GM23338 (cell line): ENCODE measurements around the gene DDR2. TPM values are rescaled to one million over a fixed set of nuclear protein-coding genes. Genes with fewer than 3 reads are reported as not detected.

Experiments
- ATAC-seq: fragments of 200-7000 bp; cut with Tn5 transposase; 3 replicates; pipeline ENCODE4 v1.9.1; 2020
- DNase-seq: peaks from one replicate; pipeline ENCODE4 v3.0.0-alpha.2; 2015; ENCODE audit warnings: low spot score
- H2AFZ ChIP-seq: fragments of 200-600 bp; sonication (generic); 2 replicates; pipeline ENCODE4 v1.8.0; 2016; ENCODE audit warnings: antibody characterized with exemption, mild to moderate bottlenecking, moderate library complexity
- H3F3A ChIP-seq: fragments of 200-600 bp; sonication (generic); replicated peaks from 2 replicates; pipeline ENCODE4 v1.8.0; 2017; ENCODE audit warnings: antibody characterized with exemption, mixed run types, low read depth
- H3K27ac ChIP-seq: fragments of 200-600 bp; sonication (generic); 2 replicates; pipeline ENCODE4 v1.6.1; 2016; ENCODE audit warnings: low read depth
- H3K27me3 ChIP-seq: fragments of 200-600 bp; sonication (generic); 2 replicates; pipeline ENCODE4 v1.8.0; 2016; ENCODE audit warnings: mild to moderate bottlenecking, mixed run types, moderate library complexity; ENCODE audit not compliant: insufficient read depth
- H3K36me3 ChIP-seq: fragments of 200-600 bp; sonication (generic); 2 replicates; pipeline ENCODE4 v1.8.0; 2016; ENCODE audit warnings: mild to moderate bottlenecking; ENCODE audit not compliant: insufficient read depth
- H3K4me1 ChIP-seq: fragments of 200-600 bp; sonication (generic); 2 replicates; pipeline ENCODE4 v1.8.0; 2016; ENCODE audit warnings: mild to moderate bottlenecking, moderate library complexity; ENCODE audit not compliant: insufficient read depth
- H3K4me2 ChIP-seq: fragments of 200-600 bp; sonication (generic); 2 replicates; pipeline ENCODE4 v1.7.1; 2017; ENCODE audit warnings: mixed run types
- H3K4me3 ChIP-seq: fragments of 200-600 bp; sonication (generic); 2 replicates; pipeline ENCODE4 v1.6.1; 2016; ENCODE audit warnings: mixed run types
- H3K79me2 ChIP-seq: fragments of 200-600 bp; sonication (generic); replicated peaks from 2 replicates; pipeline ENCODE4 v1.8.0; 2017; ENCODE audit warnings: mild to moderate bottlenecking; ENCODE audit not compliant: insufficient read depth
- H3K9me2 ChIP-seq: fragments of 200-600 bp; sonication (generic); 2 replicates; pipeline ENCODE4 v1.8.0; 2017; ENCODE audit not compliant: insufficient read depth
- H4K20me1 ChIP-seq: fragments of 200-600 bp; sonication (generic); replicated peaks from 2 replicates; pipeline ENCODE4 v1.8.0; 2017; ENCODE audit warnings: mild to moderate bottlenecking; ENCODE audit not compliant: insufficient read depth
- H3K27ac Mint-ChIP-seq: 2 replicates; pipeline ENCODE4 v1.8.0; 2020; ENCODE audit warnings: inconsistent platforms, mild to moderate bottlenecking, moderate library complexity, mixed read lengths
- H3K27me3 Mint-ChIP-seq: 3 replicates; pipeline ENCODE4 v1.8.0; 2022; ENCODE audit warnings: low read depth, mild to moderate bottlenecking, moderate library complexity, mixed read lengths, inconsistent platforms; ENCODE audit not compliant: insufficient read depth, poor library complexity
- H3K36me3 Mint-ChIP-seq: 3 replicates; pipeline ENCODE4 v1.8.0; 2021; ENCODE audit warnings: low read depth, mild to moderate bottlenecking, inconsistent platforms, moderate library complexity, mixed read lengths
- H3K4me1 Mint-ChIP-seq: 3 replicates; pipeline ENCODE4 v1.8.0; 2020; ENCODE audit warnings: mild to moderate bottlenecking, inconsistent platforms, mixed read lengths
- H3K4me3 Mint-ChIP-seq: 3 replicates; pipeline ENCODE4 v1.8.0; 2021; ENCODE audit warnings: moderate library complexity, mild to moderate bottlenecking, inconsistent platforms, mixed read lengths
- H3K9me3 Mint-ChIP-seq: 3 replicates; pipeline ENCODE4 v1.8.0; 2020; ENCODE audit warnings: moderate library complexity, mild to moderate bottlenecking, inconsistent platforms, mixed read lengths
- CREB1 ChIP-seq: fragments of 250-450 bp; sonication (Bioruptor Pico); IDR thresholded peaks from 2 replicates; pipeline ENCODE4 v1.5.0; 2020; ENCODE audit warnings: low read depth, mild to moderate bottlenecking, moderate library complexity
- CTCF ChIP-seq, 2 experiments: fragments of 200-600 bp in 1 of 2; sonication (generic) in 1 of 2; conservative IDR thresholded peaks; 2 replicates each; pipeline versions ENCODE4 v1.5.1 to v1.6.1; 2016 to 2017; ENCODE audit warnings: antibody characterized with exemption in 2 of 2, low read depth in 2 of 2, mild to moderate bottlenecking in 2 of 2, moderate library complexity in 1 of 2
- EZH2 ChIP-seq: fragments of 200-600 bp; sonication (generic); IDR thresholded peaks from one replicate; pipeline ENCODE4 v1.8.0; 2017; ENCODE audit warnings: antibody characterized with exemption, mild to moderate bottlenecking, low read depth; ENCODE audit not compliant: unreplicated experiment
- EZH2phosphoT487 ChIP-seq: fragments of 200-600 bp; sonication (generic); IDR thresholded peaks from one replicate; pipeline ENCODE4 v1.8.1; 2018; ENCODE audit warnings: antibody characterized with exemption; ENCODE audit not compliant: unreplicated experiment
- JUNB ChIP-seq: IDR thresholded peaks from one replicate; pipeline ENCODE4 v1.6.1; 2016; ENCODE audit warnings: antibody characterized with exemption; ENCODE audit not compliant: unreplicated experiment
- NANOG ChIP-seq: IDR thresholded peaks from 2 replicates; pipeline ENCODE4 v1.6.1; 2016; ENCODE audit warnings: antibody characterized with exemption, borderline replicate concordance
- POLR2AphosphoS5 ChIP-seq: IDR thresholded peaks from 2 replicates; pipeline ENCODE4 v1.6.1; 2016; ENCODE audit warnings: antibody characterized with exemption, low read depth
- REST ChIP-seq: IDR thresholded peaks from one replicate; pipeline ENCODE4 v1.6.1; 2018; ENCODE audit warnings: antibody characterized with exemption; ENCODE audit not compliant: unreplicated experiment
- STAT1 ChIP-seq: IDR thresholded peaks from one replicate; pipeline ENCODE4 v1.6.1; 2016; ENCODE audit warnings: antibody characterized with exemption; ENCODE audit not compliant: unreplicated experiment
- ZNF114 ChIP-seq: fragments of 250-450 bp; sonication (Bioruptor Pico); IDR thresholded peaks from 2 replicates; pipeline ENCODE4 v1.5.0; 2020; ENCODE audit warnings: mild to moderate bottlenecking, moderate library complexity
- ZNF331 ChIP-seq: fragments of 250-450 bp; sonication (Bioruptor Pico); IDR thresholded peaks from 2 replicates; pipeline ENCODE4 v1.5.0; 2020; ENCODE audit warnings: low read depth, mild to moderate bottlenecking, moderate library complexity
- ZNF462 ChIP-seq: fragments of 250-450 bp; sonication (Bioruptor Pico); IDR thresholded peaks from 2 replicates; pipeline ENCODE4 v1.5.0; 2020; ENCODE audit warnings: mild to moderate bottlenecking, moderate library complexity
- polyA plus RNA-seq: library from polyadenylated mRNA; unstranded; fragments of >200 nt; fragmentation: Nextera tagmentation; extraction: Ambion mirVana; gene quantifications from 2 replicates; pipeline ENCODE4 v1.2.1, GENCODE V29; 2016
- total RNA-seq: library from RNA; depleted of rRNA; stranded (reverse); fragments of >200 nt; shearing (Covaris generic); gene quantifications from 2 replicates; pipeline ENCODE4 v1.2.3, GENCODE V29; 2014
- TF ChIP-seq, protein P1 (sequence below): IDR thresholded peaks from 2 replicates; pipeline ENCODE4 v1.6.1; 2016; ENCODE audit warnings: antibody characterized with exemption

The DDR2 gene
- total and polyA plus RNA-seq, 2 experiments from 2014 or later, result 0.66 to 1.8 TPM

DNA sequence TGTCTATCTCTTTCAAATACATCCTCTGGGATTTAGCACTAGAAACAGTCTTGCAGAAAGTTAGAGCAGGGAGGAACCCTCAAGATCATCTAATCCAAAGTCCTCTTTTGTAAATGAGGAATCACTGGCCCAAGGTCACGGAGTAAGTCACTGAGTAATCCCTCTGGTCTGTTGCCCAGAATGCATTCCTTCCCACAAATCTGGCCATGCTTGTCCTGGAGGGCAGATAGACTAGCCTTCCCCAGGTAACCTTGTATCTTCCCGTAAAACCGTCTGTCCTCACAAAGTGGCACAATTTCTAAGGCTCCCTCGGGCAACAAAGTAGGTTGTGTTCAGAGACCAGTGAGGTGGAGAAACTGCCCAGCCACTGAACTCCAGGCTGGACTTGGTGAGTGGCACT, 46.2 kb downstream of the DDR2 start (continued):
- TF ChIP-seq JUNB, result no peak

DNA sequence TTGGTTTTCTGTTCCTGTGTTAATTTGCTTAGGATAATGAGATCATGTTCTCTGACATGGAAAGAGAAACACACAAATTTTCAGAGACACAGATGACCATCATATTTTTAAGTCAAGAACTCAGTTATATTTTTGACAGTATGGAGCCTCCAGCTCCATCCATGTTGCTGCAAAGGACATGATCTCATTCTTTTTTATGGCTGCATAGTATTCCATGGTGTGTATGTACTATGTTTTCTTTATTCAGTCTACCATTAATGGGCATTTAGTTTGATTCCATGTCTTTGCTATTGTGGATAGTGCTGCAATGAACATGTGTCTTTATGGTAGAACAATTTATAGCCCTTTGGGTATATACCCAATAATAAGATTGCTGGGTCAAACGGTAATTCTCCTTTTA, 47.0 kb downstream of the DDR2 start:
- H3K4me1 ChIP-seq, result no peaks in the 10 kb centered on the region
- no peaks in the 10 kb centered on the region for H3K79me2 ChIP-seq
- H3K4me3 ChIP-seq, result no peak overlapping the region
- H3K4me2 ChIP-seq, result no peak overlapping the region
- ATAC-seq (no peak), DNase-seq (no peak)
- no peaks in the 10 kb centered on the region for H3K27me3 ChIP-seq
- no peaks in the 10 kb centered on the region for H3K36me3 Mint-ChIP-seq
- H3K4me1 Mint-ChIP-seq, result peaks cover 4% of the 10 kb centered on the region; the same call in 2 of the 3 replicates
- H3K9me2 ChIP-seq, result no peaks in the 10 kb centered on the region
- TF ChIP-seq EZH2, result no peak
- TF ChIP-seq CREB1, result no peak
- TF ChIP-seq, protein P1, sequence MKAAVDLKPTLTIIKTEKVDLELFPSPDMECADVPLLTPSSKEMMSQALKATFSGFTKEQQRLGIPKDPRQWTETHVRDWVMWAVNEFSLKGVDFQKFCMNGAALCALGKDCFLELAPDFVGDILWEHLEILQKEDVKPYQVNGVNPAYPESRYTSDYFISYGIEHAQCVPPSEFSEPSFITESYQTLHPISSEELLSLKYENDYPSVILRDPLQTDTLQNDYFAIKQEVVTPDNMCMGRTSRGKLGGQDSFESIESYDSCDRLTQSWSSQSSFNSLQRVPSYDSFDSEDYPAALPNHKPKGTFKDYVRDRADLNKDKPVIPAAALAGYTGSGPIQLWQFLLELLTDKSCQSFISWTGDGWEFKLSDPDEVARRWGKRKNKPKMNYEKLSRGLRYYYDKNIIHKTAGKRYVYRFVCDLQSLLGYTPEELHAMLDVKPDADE, result no peak
- no peak for TF ChIP-seq NANOG
- no peak for TF ChIP-seq STAT1
- TF ChIP-seq REST, result no peak
- TF ChIP-seq JUNB, result no peak
- no peak for TF ChIP-seq ZNF114 (CRISPR knock-in tag)
- no peak for TF ChIP-seq CTCF (conservative IDR thresholded peaks at IDR 0.05; ENCODE audit: low read depth in 2 of 2)
- no peak for TF ChIP-seq ZNF331
- TF ChIP-seq ZNF462 (CRISPR knock-in tag), result no peak
- no peak for TF ChIP-seq POLR2AphosphoS5
- no peak for TF ChIP-seq EZH2phosphoT487
- H3K4me3 Mint-ChIP-seq, result no peak overlapping the region
- H3K27ac Mint-ChIP-seq, result no peak overlapping the region
- no peak overlapping the region for H2AFZ ChIP-seq
- no peak overlapping the region for H3K27ac ChIP-seq
- H3K9me3 Mint-ChIP-seq, result 0 out of 3 replicates have a peak, but pooled peaks cover 4% of the 10 kb centered on the region
- no peaks in the 10 kb centered on the region for H4K20me1 ChIP-seq
- no peaks in the 10 kb centered on the region for H3F3A ChIP-seq
- peaks cover 4% of the 10 kb centered on the region for H3K27me3 Mint-ChIP-seq
- no peaks in the 10 kb centered on the region for H3K36me3 ChIP-seq
